IPS-18c (cell line): Measurements from ENCODE around the gene CLRN1.

Experiments used
- H3K4me3 ChIP-seq: 2 replicates; pipeline ENCODE4 v1.7.0; 2013; ENCODE audit warnings: low read depth, mild to moderate bottlenecking, low read length, moderate library complexity; ENCODE audit not compliant: insufficient read depth
- H3K9me3 ChIP-seq: one replicate; pipeline ENCODE4 v1.6.1; 2013; ENCODE audit warnings: mild to moderate bottlenecking, low read length, moderate library complexity; ENCODE audit not compliant: control insufficient read depth, insufficient read depth

Gene CLRN1

GRCh38 chr3:150899141-150899540 lies 73.4 kb downstream of the CLRN1 start:
- H3K9me3 ChIP-seq: peaks cover 2% of the 10 kb centered on the region
- H3K4me3 ChIP-seq: no peak overlapping the region

DNA sequence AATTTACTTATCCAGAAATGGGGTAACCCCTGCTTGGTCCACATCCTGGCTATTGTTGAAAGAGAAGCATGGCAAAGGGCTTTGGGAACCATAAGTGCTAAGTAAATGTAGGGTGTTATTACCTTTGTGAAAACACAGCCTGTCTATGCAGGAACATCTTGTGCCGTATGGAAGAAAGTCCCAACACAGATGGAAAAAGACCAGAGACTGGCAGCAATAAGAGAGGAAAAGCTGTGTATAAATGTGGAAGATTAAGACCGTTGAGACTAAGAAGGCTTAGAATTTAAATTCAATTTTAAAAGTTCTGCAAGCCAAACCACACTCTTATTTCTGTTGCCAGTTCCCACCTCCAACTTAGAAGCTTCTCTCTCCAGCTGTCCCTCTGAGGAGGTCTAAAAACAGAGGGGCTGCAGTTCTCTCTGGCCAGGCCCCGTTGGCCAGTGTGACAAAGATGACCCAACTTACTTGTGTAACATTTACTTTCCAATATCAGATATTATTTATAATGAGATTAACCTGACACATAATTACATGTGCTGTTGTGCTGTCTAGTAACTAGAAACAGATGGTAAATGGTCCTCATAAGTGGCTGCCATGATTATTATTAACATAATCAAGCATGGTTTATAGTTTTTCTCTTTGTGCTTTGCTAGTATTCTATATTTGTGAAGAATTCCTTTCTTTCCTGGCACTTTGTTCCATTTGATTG lies 74.3 kb downstream of the CLRN1 start:
- Histone ChIP-seq H3K9me3 (peaks cover 2% of the 10 kb centered on the region), H3K4me3 (no peak overlapping the region)

- Histone ChIP-seq H3K9me3 (peaks cover 2% of the 10 kb centered on the region), H3K4me3 (no peak overlapping the region)
Measured at GRCh38 chr3:150897592-150897991, 74.9 kb downstream of the CLRN1 start.

DNA sequence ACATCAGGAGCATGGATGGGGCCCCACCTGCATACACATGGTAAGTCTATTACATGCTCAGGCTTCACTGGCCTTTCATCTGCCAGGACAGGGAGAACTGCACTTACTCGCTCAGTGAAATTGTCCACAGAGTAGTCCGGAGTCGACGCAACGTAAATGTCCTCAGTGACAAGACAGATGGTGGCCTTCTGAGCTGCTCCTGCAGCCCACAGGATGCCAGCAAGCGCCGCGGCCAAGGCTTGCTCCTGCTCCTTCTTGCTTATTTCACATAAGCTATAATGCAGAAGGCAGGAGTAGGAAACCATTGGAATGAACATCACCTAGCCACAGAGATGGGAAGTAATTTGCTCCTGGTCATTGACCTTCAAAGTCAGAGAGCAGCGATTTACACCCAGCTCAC lies 81.7 kb downstream of the CLRN1 start:
- H3K4me3 ChIP-seq: no peak overlapping the region

GRCh38 chr3:150890295-150890694 lies 82.2 kb downstream of the CLRN1 start:
- Histone ChIP-seq H3K9me3 (no peaks in the 10 kb centered on the region), H3K4me3 (no peak overlapping the region)

More for the DNA sequence above, 81.7 kb downstream of the CLRN1 start:
- H3K9me3 ChIP-seq: no peaks in the 10 kb centered on the region

GRCh38 chr3:150889106-150889505 lies 83.4 kb downstream of the CLRN1 start:
- H3K9me3 ChIP-seq: no peaks in the 10 kb centered on the region
- no peak overlapping the region for H3K4me3 ChIP-seq

DNA sequence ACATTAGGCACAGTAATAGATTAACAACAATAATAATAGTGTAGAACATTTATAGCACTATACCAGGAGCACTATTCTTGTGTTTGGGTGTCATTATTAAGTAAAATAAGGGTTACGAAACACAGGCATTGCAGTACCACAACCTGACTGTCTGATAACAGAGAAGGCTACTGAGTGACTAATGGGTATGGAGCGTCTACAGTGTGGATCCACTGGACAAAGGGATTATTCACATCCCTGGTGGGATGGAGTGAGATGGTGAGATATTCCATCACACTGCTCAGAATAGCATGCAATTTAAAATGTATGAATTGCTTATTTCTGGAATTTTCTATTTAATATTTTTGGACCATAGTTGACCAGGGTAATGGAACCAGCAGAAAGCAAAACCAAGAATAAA lies 85.5 kb downstream of the CLRN1 start:
- H3K4me3 ChIP-seq: no peak overlapping the region
- H3K9me3 ChIP-seq: no peaks in the 10 kb centered on the region

DNA sequence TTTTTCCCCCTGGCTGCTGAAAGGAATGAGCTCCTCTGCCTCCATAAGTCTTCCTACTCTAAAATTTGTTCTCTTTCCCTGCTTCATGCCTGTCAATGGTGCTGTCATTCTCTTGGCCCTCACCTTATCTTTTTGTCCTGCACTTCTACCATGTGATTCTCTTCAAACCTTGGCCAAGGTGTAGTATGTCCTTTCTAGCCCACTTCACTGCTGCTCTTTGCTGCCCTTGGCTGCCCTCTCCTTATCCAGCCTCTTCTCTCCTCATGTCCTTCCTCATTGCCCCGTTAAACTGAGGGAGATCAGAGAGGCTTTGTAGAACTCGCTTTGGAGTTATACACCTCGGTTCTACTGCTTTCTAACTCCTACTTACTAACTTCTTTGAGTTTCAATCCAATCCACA lies 87.0 kb downstream of the CLRN1 start:
- Histone ChIP-seq H3K9me3 (no peaks in the 10 kb centered on the region), H3K4me3 (no peak overlapping the region)

DNA sequence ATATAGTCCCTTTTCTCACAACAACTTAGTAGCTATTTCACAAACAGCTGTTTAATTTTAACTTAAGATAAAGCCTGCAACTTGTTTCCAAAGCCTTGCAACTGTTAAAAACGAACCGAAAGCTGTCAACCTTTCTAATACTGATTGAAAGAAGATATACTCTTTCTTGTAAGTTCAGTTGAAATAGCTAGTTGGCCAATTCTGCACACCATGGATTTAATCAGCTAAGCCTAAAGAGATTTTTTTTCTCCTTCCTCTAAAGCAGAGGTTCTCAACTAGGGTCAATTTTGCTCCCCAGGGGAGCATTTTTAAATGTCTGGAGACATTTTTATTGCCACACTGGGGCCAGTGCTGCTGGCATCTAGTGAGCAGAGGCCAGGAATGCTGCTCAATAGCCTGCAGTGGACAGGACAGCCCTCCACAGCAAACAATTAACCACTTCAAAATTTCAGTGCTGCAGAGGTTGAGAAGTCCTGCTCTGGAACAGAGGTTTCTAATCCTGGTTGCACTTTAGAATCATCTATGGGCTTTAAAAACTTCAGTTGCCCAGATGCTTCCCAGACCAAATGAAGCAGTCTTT lies 93.4 kb downstream of the CLRN1 start:
- H3K9me3 ChIP-seq: no peaks in the 10 kb centered on the region
- no peak overlapping the region for H3K4me3 ChIP-seq

DNA sequence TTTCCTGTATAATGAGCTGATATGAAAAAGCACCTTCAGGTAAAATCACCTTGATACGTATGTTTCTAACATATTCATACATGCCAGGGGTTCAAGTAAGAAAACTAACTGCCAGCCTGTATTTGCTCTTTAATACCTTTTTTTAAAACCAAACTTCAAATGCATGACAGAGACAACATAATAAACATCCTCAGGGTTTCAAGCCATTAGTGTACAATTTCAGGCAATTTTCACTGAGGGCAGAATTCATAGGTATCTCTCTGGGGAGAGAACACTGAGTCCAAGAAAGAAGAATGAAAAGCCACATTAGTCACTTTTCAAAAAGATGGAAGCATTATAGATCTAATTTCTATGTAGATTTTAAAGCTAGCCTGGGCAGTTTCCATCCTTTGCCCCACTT lies 94.2 kb downstream of the CLRN1 start:
- H3K4me3 ChIP-seq: no peak overlapping the region
- H3K9me3 ChIP-seq: no peaks in the 10 kb centered on the region

- H3K4me3 ChIP-seq: no peak overlapping the region
- H3K9me3 ChIP-seq: no peaks in the 10 kb centered on the region
Measured at GRCh38 chr3:150877303-150877702, 95.2 kb downstream of the CLRN1 start.

- Histone ChIP-seq H3K4me3 (no peak overlapping the region), H3K9me3 (no peaks in the 10 kb centered on the region)
Measured at GRCh38 chr3:150876611-150877265, 95.8 kb downstream of the CLRN1 start.
